H1 (cell line): ENCODE results near the gene MYOC. TPM values are rescaled to one million over a fixed set of nuclear protein-coding genes. Genes with fewer than 3 reads are reported as not detected.

Experiments used
- ATF3 ChIP-seq: IDR thresholded peaks from 2 replicates; pipeline ENCODE4 v1.6.1; 2011; ENCODE audit warnings: low read depth, mild to moderate bottlenecking, low read length; ENCODE audit not compliant: insufficient read depth
- FOSL1 ChIP-seq: IDR thresholded peaks from 2 replicates; pipeline ENCODE4 v1.6.1; 2011; ENCODE audit warnings: mild to moderate bottlenecking, low read depth, low read length, moderate library complexity; ENCODE audit not compliant: insufficient read depth
- KDM1A ChIP-seq: fragments of 200-600, 300-600 bp; sonication (generic); IDR thresholded peaks from 2 replicates; pipeline ENCODE4 v1.7.1; 2016; ENCODE audit warnings: mild to moderate bottlenecking, low read length, borderline replicate concordance
- MAX ChIP-seq: IDR thresholded peaks from 2 replicates; pipeline ENCODE4 v1.6.1; 2012; ENCODE audit warnings: inconsistent platforms
- NANOG ChIP-seq: IDR thresholded peaks from 2 replicates; pipeline ENCODE4 v1.6.1; 2011; ENCODE audit warnings: low read length, low read depth, mild to moderate bottlenecking, inconsistent platforms; ENCODE audit not compliant: insufficient read depth, poor library complexity, severe bottlenecking
- SIRT6 ChIP-seq: IDR thresholded peaks from one replicate; pipeline ENCODE4 v1.7.1; 2012; ENCODE audit warnings: low read length, inconsistent platforms
- SRF ChIP-seq: IDR thresholded peaks from 2 replicates; pipeline ENCODE4 v1.6.1; 2011; ENCODE audit warnings: mild to moderate bottlenecking, low read depth, low read length, moderate library complexity
- TAF7 ChIP-seq: optimal IDR thresholded peaks from 2 replicates; pipeline ENCODE3; 2011; ENCODE audit warnings: low read depth, mild to moderate bottlenecking, inconsistent platforms, low read length, moderate library complexity, borderline replicate concordance
- TBP ChIP-seq: IDR thresholded peaks from 2 replicates; pipeline ENCODE4 v1.6.1; 2011; ENCODE audit warnings: low read depth, low read length, improper control_type of control experiment
- USF2 ChIP-seq: IDR thresholded peaks from 2 replicates; pipeline ENCODE4 v1.6.1; 2011; ENCODE audit warnings: low read length, improper control_type of control experiment
- polyA plus RNA-seq, 7 experiments: library from polyadenylated mRNA; depleted of rRNA in 3 of 7; stranded (reverse) in 5 of 7; unstranded in 2 of 7; fragments of >200 nt in 5 of 7; fragments of 200-250 nt in 2 of 7; gene quantifications; 1 replicate in 5 of 7; 2 replicates in 1 of 7; 4 replicates in 1 of 7; pipeline versions ENCODE4 v1.2.1 to v1.2.3, GENCODE V29; 2011 to 2013; ENCODE audit warnings: missing spikeins in 2 of 7, mixed read lengths in 2 of 7
- total RNA-seq: library from RNA; stranded (reverse); fragmentation: NEBNext Ultra II Directional; extraction: Animal tissue kit (Norgen Biotek cat#: 25700); gene quantifications from 2 replicates; pipeline ENCODE4 v1.2.1, GENCODE V29; 2021

Gene MYOC
- total and polyA plus RNA-seq, 2 of the 8 experiments (the other 6 are each of a cell fraction or from before 2014, with no cell fraction given), result not detected

GRCh38 chr1:171654942-171655745, 2.7 kb upstream of the MYOC start (continued):
- TF ChIP-seq USF2 (no peak), SRF (no peak), FOSL1 (no peak), ATF3 (no peak), KDM1A (no peak), TAF7 (peak; percentile 21), NANOG (no peak), MAX (peak; percentile 59), SIRT6 (no peak), TBP (peak; percentile 38; the same call in 1 of the 2 replicates)
- TF ChIP-seq, all 59 proteins: peak for 10
